ENCODE results near the gene THRSP. TPM values are rescaled to one million over a fixed set of nuclear protein-coding genes. Genes with fewer than 3 reads are reported as not detected.

The THRSP gene
- total and polyA plus RNA-seq, 2 of the 4 experiments (the other 2 are of a cell fraction) = not detected

- Histone ChIP-seq H2BK15ac (ENCODE audit: low read depth, low read length) (peak overlapping the region; percentile 93; the same call in 2 of the 3 replicates), H3K4ac (ENCODE audit: low read depth, low read length) (peak overlapping the region; percentile 98), H3K27me3 (ENCODE audit: control insufficient read depth, insufficient read depth, low read length) (no peaks in the 10 kb centered on the region), H4K91ac (ENCODE audit: insufficient read depth, low read depth, low read length) (peak overlapping the region; percentile 97), H3K18ac (ENCODE audit: low read depth, low read length) (peak overlapping the region; percentile 50), H3K36me3 (ENCODE audit: control insufficient read depth, insufficient read depth, low read length) (no peaks in the 10 kb centered on the region), H3K9me1 (ENCODE audit: insufficient read depth, low read length) (peaks cover 21% of the 10 kb centered on the region), H3K4me2 (ENCODE audit: low read depth, low read length) (peak overlapping the region; percentile 1; the same call in 1 of the 2 replicates), H2AK9ac (replicated peaks; ENCODE audit: low read depth, low read length, poor library complexity) (peak overlapping the region; percentile 81), H3K27ac (ENCODE audit: insufficient read depth, low read length) (peak overlapping the region; percentile 70), H3K23ac (ENCODE audit: low read depth, low read length) (peak overlapping the region; percentile 89), H3K9ac (ENCODE audit: low read depth, low read length) (peak overlapping the region; percentile 26), H2AFZ (replicated peaks; ENCODE audit: low read length, poor library complexity) (peak overlapping the region; percentile 85), H4K8ac (ENCODE audit: low read depth in 2 of 2, low read length in 2 of 2) (peak overlapping the region; percentile 36 to 96), H4K5ac (ENCODE audit: low read depth, low read length) (peak overlapping the region; percentile 50), H3K9me3 (ENCODE audit: control insufficient read depth, insufficient read depth, low read length) (no peaks in the 10 kb centered on the region), H4K20me1 (ENCODE audit: insufficient read depth, low read length) (no peaks in the 10 kb centered on the region), H3K14ac (replicated peaks; ENCODE audit: low read depth, low read length) (peak overlapping the region; percentile 96), H2AK5ac (ENCODE audit: low read depth, low read length) (peak overlapping the region; percentile 1), H3K4me3 (ENCODE audit: insufficient read depth, low read depth, low read length) (no peak overlapping the region), H3K79me1 (ENCODE audit: low read depth in 1 of 2, low read length in 2 of 2) (peaks cover 3 to 7% of the 10 kb centered on the region in 2 experiments; a peak in 3 of 4 replicates), H2BK5ac (ENCODE audit: low read depth, low read length, poor library complexity, severe bottlenecking) (peak overlapping the region; percentile 85), H3K4me1 (ENCODE audit: control insufficient read depth, insufficient read depth, low read length) (peaks cover 13% of the 10 kb centered on the region), H2BK120ac (ENCODE audit: low read depth, low read length) (peak overlapping the region; percentile 98), H3K56ac (ENCODE audit: extremely low read depth, insufficient read depth, low read length) (peak overlapping the region; percentile 95), H2BK20ac (ENCODE audit: low read depth, low read length) (peak overlapping the region; percentile 95)
- dilution Hi-C loops (cut with HindIII; ENCODE audit: low sequenced_read_pairs, unreplicated experiment) = no loop called here
- intact Hi-C loops (cut with micrococcal nuclease) = no loop called here
- in situ Hi-C loops (cut with MboI; ENCODE audit: low sequenced_read_pairs) = no loop called here
- BruUV-seq (replicated peaks) = no TSS peak
- peak; percentile 91 for ATAC-seq (ENCODE audit: low read depth)
- ChIA-PET POLR2A (ENCODE audit: unreplicated experiment) (no interaction called here), CTCF (interaction anchor here (0.9 kb wide), 1 partner anchor 10 kb away, joined by 6 read pairs; no protein-coding TSS in a partner anchor)
- DNase-seq = peak; percentile 80
- TF ChIP-seq NFE2L2 (IDR thresholded peaks at IDR 0.05; ENCODE audit: low read depth, low read length) (no peak; the same call in 1 of the 2 replicates), FOS (IDR thresholded peaks at IDR 0.05; ENCODE audit: low read depth, low read length) (peak; percentile 53; the same call in 1 of the 2 replicates), CEBPB (IDR thresholded peaks at IDR 0.05; ENCODE audit: low read depth, low read length) (peak; percentile 7; the same call in 1 of the 2 replicates)
- no CpG with 5 or more reads among the region's 6 CpGs for WGBS, 2 experiments (ENCODE audit: extremely low coverage in 2 of 2, insufficient read length in 1 of 2)
These were observed 12.5 kb upstream of the THRSP start for GRCh38 chr11:78050964-78051831.

Data from IMR-90 (cell line).